Measurements from ENCODE around the gene FOXF1.

DNA sequence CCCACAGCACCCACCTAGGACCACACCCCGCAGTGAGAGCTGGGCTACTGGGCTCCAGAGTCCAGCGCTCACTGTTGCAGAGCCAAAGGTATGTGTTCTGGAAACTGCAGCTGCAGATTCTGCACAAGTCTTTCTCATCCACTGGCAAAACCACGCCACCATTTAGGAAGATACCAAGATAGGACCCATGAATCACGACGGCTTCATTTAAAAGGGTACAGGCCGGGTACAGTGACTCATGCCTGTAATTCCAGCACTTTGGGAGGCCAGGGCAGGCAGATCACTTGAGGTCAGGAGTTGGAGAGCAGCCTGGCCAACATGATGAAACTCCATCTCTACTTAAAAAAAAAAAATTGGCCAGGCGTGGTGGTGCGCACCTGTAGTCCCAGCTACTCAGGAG is 18.8 kb downstream of the FOXF1 start:
- TF ChIP-seq BHLHE40 (IDR thresholded peaks at IDR 0.05; ENCODE audit: borderline replicate concordance) (no peak), ARNT (IDR thresholded peaks at IDR 0.05) (no peak), SUZ12 (IDR thresholded peaks at IDR 0.05) (no peak), TARDBP (IDR thresholded peaks at IDR 0.05) (no peak)

Data from HEK293T (cell line).